ENCODE measurements around the gene BCL2L13.
A peak's percentile ranks its signal among the peaks of the same experiment; 100 is the strongest.

The BCL2L13 gene

GRCh38 chr22:17767233-17768065 lies 128.9 kb downstream of the BCL2L13 start:
- no peak overlapping the region for H3K27ac ChIP-seq
- no peak for TF ChIP-seq CTCF (IDR thresholded peaks at IDR 0.05; ENCODE audit: low read depth, low read length, missing control alignments)
- no peak for DNase-seq
- no peaks in the 10 kb centered on the region for H3K36me3 ChIP-seq (replicated peaks)
- H3K4me3 ChIP-seq (ENCODE audit: low read depth, low read length) = no peak overlapping the region
- in situ Hi-C loops (cut with HindIII; ENCODE audit: low pct_ligation_motif_present, low sequenced_read_pairs) = no loop called here
- H3K27me3 ChIP-seq (replicated peaks) = no peaks in the 10 kb centered on the region

DNA sequence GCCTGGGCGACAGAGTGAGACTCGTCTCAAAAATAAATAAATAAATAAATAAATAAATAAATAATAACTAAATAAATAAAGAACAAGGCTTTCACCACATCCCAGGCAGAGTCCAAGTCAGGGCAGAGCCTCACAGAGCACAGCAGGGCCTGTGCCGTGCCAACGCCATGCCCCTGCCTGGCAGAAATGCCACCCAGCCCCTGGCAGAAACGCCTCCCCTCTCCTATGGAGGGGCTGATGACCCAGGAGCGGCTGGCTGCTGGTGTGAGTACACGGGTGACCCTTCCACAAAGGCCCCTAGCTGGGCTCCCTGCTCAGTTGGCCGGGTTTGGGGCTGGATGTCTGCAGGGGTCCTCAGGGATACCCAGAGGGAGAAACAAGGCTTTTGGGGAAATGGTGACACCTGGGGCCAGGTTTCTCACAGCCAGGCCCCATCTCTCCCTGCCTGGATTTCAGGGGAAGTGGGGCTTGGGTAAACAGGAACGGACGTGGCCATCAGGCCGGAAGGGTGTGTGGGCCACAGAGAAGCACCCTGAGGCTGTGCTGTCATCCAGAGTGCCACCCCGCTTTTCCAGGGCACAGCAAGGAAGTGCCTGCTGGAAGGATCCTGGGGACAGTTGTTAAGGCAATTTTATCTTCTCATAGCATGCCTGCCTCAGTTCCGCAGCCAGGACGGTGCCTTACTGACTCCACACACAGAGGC lies 130.6 kb downstream of the BCL2L13 start:
- Histone ChIP-seq H3K36me3 (replicated peaks) (no peaks in the 10 kb centered on the region), H3K4me3 (ENCODE audit: low read depth, low read length) (no peak overlapping the region), H3K27ac (no peak overlapping the region), H3K27me3 (replicated peaks) (no peaks in the 10 kb centered on the region)
- DNase-seq = no peak
- TF ChIP-seq CTCF (IDR thresholded peaks at IDR 0.05; ENCODE audit: low read depth, low read length, missing control alignments) = no peak
- in situ Hi-C loops (cut with HindIII; ENCODE audit: low pct_ligation_motif_present, low sequenced_read_pairs) = no loop called here

DNA sequence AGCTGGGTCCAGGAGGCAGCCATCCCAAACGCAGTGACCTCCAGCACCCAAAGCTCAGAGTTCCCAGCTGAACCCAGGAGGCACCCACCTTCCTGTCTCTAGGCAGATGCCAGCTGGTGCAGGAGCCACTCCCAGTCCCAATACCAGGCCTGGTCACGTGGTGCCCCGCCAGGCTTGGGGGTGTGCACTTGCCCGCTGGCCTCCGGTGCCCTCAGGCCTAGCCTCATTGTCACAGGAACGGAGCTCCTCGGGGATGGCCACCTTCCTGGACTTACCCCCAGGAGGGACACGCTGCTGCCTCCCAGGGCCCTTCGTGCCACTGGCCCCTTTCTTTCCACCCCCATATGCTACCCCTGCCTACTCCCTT lies 131.1 kb downstream of the BCL2L13 start:
- Histone ChIP-seq H3K27ac (no peak overlapping the region), H3K27me3 (replicated peaks) (no peaks in the 10 kb centered on the region), H3K4me3 (ENCODE audit: low read depth, low read length) (no peak overlapping the region), H3K36me3 (replicated peaks) (no peaks in the 10 kb centered on the region)
- no peak for TF ChIP-seq CTCF (IDR thresholded peaks at IDR 0.05; ENCODE audit: low read depth, low read length, missing control alignments)
- no peak for DNase-seq
- in situ Hi-C loops (cut with HindIII; ENCODE audit: low pct_ligation_motif_present, low sequenced_read_pairs) = no loop called here

- no peak for DNase-seq
- Histone ChIP-seq H3K27me3 (replicated peaks) (no peaks in the 10 kb centered on the region), H3K27ac (no peak overlapping the region), H3K4me3 (ENCODE audit: low read depth, low read length) (no peak overlapping the region), H3K36me3 (replicated peaks) (no peaks in the 10 kb centered on the region)
- in situ Hi-C loops (cut with HindIII; ENCODE audit: low pct_ligation_motif_present, low sequenced_read_pairs) = no loop called here
- TF ChIP-seq CTCF (IDR thresholded peaks at IDR 0.05; ENCODE audit: low read depth, low read length, missing control alignments) = no peak
These were observed 131.9 kb downstream of the BCL2L13 start for GRCh38 chr22:17770180-17771077.

- Histone ChIP-seq H3K27ac (no peak overlapping the region), H3K27me3 (replicated peaks) (no peaks in the 10 kb centered on the region), H3K4me3 (ENCODE audit: low read depth, low read length) (peak overlapping the region; percentile 62), H3K36me3 (replicated peaks) (no peaks in the 10 kb centered on the region)
- TF ChIP-seq CTCF (IDR thresholded peaks at IDR 0.05; ENCODE audit: low read depth, low read length, missing control alignments) = no peak
- in situ Hi-C loops (cut with HindIII; ENCODE audit: low pct_ligation_motif_present, low sequenced_read_pairs) = no loop called here
- DNase-seq = no peak
These were observed 133.8 kb downstream of the BCL2L13 start for GRCh38 chr22:17772249-17772957.
